ENCODE measurements around the gene CDH16.
A peak's percentile ranks its signal among the peaks of the same experiment; 100 is the strongest.
"Not testable (repeated sequence)": the region's sequence is repeated elsewhere in the genome, so short reads cannot be mapped to it uniquely, and the experiment has no call there.

The CDH16 gene

GRCh38 chr16:66948134-66948836, 29.6 kb upstream of the CDH16 start:
- no peak for TF ChIP-seq CTCF (IDR thresholded peaks at IDR 0.05; ENCODE audit: low read depth, low read length)
- Histone ChIP-seq H3K9me3 (no peaks in the 10 kb centered on the region), H3K36me3 (peaks cover 2% of the 10 kb centered on the region; the same call in 1 of the 2 replicates), H3K27me3 (no peaks in the 10 kb centered on the region), H3K4me3 (ENCODE audit: low read depth, low read length) (peak overlapping the region; percentile 56), H3K4me1 (no peaks in the 10 kb centered on the region; the same call in 1 of the 2 replicates)
- DNase-seq, result no peak

GRCh38 chr16:66947302-66948065, 28.8 kb upstream of the CDH16 start:
- Histone ChIP-seq H3K4me1 (no peaks in the 10 kb centered on the region; the same call in 1 of the 2 replicates), H3K4me3 (ENCODE audit: low read depth, low read length) (peak overlapping the region; percentile 56), H3K27me3 (no peaks in the 10 kb centered on the region), H3K9me3 (no peaks in the 10 kb centered on the region), H3K36me3 (peaks cover 5% of the 10 kb centered on the region; the same call in 1 of the 2 replicates)
- DNase-seq, result peak; percentile 78
- TF ChIP-seq CTCF (IDR thresholded peaks at IDR 0.05; ENCODE audit: low read depth, low read length), result peak; percentile 87

- Histone ChIP-seq H3K27me3 (no peaks in the 10 kb centered on the region), H3K9me3 (no peaks in the 10 kb centered on the region), H3K4me3 (ENCODE audit: low read depth, low read length) (no peak overlapping the region), H3K4me1 (no peaks in the 10 kb centered on the region; the same call in 1 of the 2 replicates), H3K36me3 (peaks cover 10% of the 10 kb centered on the region; the same call in 1 of the 2 replicates)
- TF ChIP-seq CTCF (IDR thresholded peaks at IDR 0.05; ENCODE audit: low read depth, low read length), result no peak
- DNase-seq, result no peak
Observed at GRCh38 chr16:66946974-66947301, 28.3 kb upstream of the CDH16 start.

GRCh38 chr16:66946541-66946940, 27.9 kb upstream of the CDH16 start:
- TF ChIP-seq CTCF (IDR thresholded peaks at IDR 0.05; ENCODE audit: low read depth, low read length), result no peak
- Histone ChIP-seq H3K9me3 (no peaks in the 10 kb centered on the region), H3K27me3 (no peaks in the 10 kb centered on the region), H3K4me1 (no peaks in the 10 kb centered on the region; the same call in 1 of the 2 replicates), H3K4me3 (ENCODE audit: low read depth, low read length) (no peak overlapping the region), H3K36me3 (peaks cover 12% of the 10 kb centered on the region)
- no peak for DNase-seq

GRCh38 chr16:66945939-66946338, 27.3 kb upstream of the CDH16 start:
- Histone ChIP-seq H3K9me3 (no peaks in the 10 kb centered on the region), H3K27me3 (no peaks in the 10 kb centered on the region), H3K36me3 (peaks cover 18% of the 10 kb centered on the region), H3K4me3 (ENCODE audit: low read depth, low read length) (no peak overlapping the region), H3K4me1 (no peaks in the 10 kb centered on the region; the same call in 1 of the 2 replicates)
- TF ChIP-seq CTCF (IDR thresholded peaks at IDR 0.05; ENCODE audit: low read depth, low read length), result no peak
- DNase-seq, result no peak

- not testable (repeated sequence) for H3K4me1 ChIP-seq; DNase-seq; H3K4me3 ChIP-seq (ENCODE audit: low read depth, low read length); H3K9me3 ChIP-seq; H3K27me3 ChIP-seq
- H3K36me3 ChIP-seq, result peaks cover 28% of the 10 kb centered on the region
Observed at GRCh38 chr16:66944971-66945370, 26.3 kb upstream of the CDH16 start.
